HG02678 (cell line): ENCODE measurements around the gene IFFO2.
A peak's percentile ranks its signal among the peaks of the same experiment; 100 is the strongest.

Source experiments
- ATAC-seq: cut with Tn5 transposase; IDR thresholded peaks from one replicate; pipeline ENCODE4 v1.9.1; 2021; ENCODE audit warnings: mild to moderate bottlenecking, moderate library complexity; ENCODE audit not compliant: unreplicated experiment

Gene IFFO2

DNA sequence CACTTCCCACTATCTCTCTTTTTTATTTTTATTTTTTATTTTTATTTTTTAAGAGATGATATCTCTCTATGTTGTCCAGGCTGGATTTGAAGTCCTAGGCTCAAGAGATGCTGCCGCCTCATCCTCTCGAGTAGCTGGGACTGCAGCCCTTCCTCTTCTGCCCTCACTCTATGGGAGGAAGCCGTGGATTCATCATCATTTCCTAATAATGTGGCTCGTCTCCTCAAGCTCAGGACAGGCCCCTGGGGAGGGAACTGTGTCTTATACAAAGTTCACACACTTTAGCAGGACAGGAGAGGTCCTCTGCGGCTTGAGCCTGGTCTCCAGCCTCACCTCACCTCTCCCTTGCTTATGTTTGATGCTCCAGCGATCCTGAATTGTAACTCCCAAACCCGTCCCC, 16.5 kb upstream of the IFFO2 start:
- ATAC-seq: no peak

- no peak for ATAC-seq
Observed at GRCh38 chr1:18972531-18972930, 16.1 kb upstream of the IFFO2 start.

GRCh38 chr1:18970762-18971161, 14.3 kb upstream of the IFFO2 start:
- ATAC-seq: no peak

DNA sequence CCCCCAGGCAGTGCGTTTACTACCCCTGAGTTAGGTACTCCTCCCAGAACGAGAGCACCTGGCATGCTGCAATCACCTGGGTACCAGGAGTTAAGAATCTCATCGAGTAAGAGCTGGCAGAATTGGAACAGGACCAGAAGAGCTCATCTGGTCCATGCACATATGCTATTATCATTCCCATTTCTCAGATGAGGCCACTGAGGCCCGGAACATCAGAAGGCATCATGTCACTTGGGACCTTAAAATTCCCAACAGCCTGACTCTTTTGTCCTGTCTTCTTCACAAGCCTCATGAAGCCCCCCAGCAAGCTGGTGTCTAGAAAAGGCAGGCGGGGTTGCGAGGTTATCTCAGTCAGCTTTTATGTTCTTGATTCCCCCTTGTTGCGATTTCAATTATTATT, 13.9 kb upstream of the IFFO2 start:
- ATAC-seq: no peak

GRCh38 chr1:18967066-18967690, 10.7 kb upstream of the IFFO2 start:
- ATAC-seq: no peak

DNA sequence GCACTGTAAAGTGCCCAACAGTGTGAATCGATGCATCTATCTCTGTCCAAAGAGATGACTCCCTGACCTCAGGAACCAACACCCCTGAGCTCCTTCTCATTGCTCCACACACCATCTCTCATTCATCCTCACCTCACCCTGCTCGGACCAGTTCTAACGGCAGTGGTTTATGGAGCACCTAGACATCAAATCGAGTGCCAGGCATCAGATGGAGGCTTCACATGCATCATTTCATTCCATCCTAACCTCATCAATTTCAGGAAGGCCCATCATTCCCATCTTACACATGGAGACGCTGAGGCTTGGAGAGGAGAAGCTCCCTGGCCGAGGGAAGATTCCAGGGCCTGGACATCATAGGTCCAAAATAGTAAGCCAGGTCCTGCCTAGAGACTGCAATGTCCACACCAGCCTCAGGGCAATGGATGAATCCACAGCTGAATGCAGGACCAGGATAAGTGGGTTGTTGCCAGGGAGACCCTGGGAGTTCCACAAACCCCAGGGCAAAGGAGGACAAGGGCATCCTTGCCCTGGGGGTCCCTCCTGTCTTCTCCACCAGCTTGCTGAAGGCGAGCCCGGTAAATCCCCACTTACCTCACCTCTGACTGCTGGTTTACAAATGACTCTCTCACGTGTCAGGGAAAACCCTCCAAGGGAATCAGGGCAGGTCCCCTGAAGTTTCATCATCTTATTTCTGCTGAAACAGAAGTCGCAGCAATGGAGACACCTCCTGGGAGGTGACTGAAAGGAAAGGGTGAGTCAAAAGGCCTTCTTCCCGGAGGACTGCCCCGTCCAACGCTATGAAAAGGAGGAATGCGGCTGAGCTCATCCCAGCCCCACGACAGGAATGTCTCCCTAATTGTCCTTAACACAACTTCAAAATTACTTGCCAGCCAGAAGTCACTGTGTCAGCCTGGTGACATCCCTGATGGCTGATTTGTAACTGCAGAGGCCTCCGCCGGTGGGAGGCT, 9.0 kb upstream of the IFFO2 start:
- ATAC-seq: no peak

DNA sequence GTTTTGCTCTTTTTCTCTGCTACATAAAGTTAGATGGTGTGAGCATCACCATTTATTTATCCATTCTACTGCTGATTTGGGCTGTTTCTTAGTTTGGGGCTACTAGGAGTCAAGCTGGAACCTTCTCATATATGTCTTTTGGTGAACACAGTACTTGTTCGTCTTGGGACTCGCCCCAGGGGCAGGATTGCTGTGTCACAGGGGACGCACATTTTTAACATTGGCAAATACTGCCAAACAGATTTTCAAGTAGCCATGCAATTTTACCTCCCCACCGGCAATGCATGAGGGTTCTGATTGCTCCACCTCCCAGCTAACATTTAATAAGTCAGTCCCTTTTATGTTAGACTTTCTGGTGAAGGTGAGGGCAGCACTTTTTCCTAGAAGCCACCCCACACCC, 7.5 kb upstream of the IFFO2 start:
- ATAC-seq: no peak

GRCh38 chr1:18962855-18963737, 6.6 kb upstream of the IFFO2 start:
- ATAC-seq: no peak

GRCh38 chr1:18962121-18962721, 5.7 kb upstream of the IFFO2 start:
- ATAC-seq: no peak

DNA sequence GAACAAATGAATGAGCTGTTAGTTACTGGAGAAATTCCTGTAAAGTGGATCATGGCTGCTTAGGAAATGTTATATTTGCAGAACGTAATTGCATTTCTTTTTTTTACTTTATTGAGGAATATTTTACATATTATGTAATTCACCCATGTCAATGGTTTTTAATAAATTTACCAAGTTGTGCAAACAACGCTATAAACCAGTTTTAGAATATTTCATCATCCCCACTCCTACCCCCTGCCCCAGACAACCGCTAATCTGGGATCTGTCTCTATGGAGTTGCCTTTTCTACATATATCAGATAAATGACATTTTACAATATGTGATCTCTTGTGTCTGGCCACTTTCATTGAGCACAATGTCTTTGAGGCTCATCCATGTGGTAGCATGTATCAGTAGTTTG, 4.3 kb upstream of the IFFO2 start:
- ATAC-seq: no peak

GRCh38 chr1:18960409-18960808, 3.9 kb upstream of the IFFO2 start:
- no peak for ATAC-seq

DNA sequence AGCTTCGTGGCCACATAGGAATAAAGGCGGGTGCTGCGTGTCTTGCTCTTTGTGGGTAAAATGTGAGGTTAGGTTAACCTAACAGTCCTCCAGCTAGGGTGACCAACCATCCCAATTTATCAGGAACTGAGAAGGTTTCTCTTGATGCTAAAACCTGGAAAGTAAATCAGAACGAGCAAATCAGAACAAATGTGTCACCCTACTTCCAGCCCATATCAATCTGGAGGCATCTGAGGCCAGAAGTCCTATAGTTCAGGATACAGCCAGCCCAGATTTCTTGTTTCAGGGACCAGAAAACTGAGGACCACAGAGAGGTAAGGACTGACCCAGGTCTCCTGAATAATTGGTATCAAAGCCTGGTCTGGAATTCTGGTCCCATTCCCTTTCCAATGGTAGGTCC, 3.1 kb upstream of the IFFO2 start:
- ATAC-seq: no peak

DNA sequence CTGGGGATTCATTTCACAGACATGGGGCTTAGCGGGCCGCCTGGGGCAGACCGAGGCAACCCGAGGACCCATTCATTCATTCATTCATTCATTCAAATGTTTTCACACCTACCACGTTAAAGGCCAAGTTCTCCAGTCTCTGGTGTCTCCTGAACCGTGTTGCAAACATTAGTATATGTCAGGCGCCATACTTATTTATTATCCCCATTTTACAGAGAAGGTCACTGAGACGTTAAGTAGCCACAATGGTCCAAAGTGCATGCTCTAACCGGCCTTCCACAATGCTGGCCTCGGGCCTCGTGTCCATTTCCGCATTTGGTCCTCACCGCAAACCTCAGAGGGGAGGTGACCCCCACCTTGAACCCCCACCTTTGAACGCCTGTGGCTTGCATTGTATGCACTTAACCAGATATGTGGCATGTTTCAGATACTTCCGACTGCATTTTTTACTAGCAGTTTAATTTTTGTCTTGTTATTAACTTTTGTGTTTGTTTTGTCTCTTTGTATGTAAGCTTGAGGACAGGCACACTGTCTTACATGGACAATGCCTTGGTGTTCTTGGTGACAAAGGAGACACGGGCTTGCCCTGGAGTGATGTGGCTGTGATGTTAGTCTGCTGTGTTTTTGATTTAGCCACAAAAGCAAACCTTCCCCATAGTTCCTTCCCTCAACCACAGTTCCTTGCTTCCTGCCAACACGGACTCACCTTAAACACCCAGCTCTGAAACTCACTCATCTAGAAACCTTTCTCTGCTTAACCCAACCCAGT, 1.2 kb upstream of the IFFO2 start:
- ATAC-seq: no peak

GRCh38 chr1:18957136-18957521, 653 bp upstream of the IFFO2 start:
- ATAC-seq: no peak

DNA sequence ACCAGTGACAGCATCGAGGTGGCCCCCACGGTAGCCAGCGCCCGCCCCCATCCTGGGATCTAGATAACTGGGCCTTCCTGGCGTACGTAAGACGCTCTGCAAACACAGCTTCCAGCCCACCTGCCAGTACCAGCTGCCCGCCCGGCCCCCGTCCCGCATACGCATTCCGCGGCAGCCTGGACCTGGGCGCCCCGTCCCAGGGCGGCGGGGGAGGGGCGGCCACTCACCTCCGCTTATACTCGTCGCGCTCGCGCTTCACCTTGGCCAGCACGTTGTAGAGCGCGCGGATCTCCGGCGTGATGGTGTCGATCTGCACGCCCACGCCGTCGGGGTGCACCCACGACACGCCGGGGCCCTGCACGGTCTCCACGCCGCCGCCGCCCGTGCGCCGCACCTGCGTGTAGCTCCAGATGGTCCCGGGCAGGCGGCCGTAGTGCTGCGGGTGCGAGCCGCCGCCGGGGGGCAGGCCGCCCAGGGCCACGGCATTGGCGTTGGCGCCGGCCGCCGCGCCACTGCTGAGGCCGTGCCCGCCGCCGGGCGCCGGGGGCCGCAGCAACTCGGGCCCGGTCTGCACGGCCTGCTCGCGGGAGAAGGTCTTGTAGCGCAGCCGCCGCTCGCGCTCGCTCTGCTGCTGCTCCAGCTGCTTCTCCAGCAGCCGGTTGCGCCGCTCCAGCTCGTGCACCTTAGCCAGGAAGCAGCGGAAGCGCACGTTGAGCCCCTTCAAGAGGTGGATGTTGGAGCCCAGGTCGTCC, 859 bp downstream of the IFFO2 start:
- peak; percentile 18 for ATAC-seq

DNA sequence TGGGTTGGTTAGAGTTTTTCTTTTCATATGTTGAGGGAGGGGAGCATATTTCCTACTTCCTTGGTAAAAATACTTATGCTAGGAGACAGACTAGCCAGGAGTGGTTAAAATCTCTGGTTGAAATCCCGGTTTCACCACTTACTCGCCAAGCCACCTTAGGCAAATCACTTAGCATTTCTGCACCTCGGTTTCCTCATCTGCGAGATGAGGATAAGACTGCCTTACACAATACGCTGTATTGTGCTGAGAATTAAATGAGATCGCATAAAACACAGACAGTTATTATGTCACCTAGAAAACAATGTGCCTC, 1.4 kb downstream of the IFFO2 start:
- ATAC-seq: no peak

DNA sequence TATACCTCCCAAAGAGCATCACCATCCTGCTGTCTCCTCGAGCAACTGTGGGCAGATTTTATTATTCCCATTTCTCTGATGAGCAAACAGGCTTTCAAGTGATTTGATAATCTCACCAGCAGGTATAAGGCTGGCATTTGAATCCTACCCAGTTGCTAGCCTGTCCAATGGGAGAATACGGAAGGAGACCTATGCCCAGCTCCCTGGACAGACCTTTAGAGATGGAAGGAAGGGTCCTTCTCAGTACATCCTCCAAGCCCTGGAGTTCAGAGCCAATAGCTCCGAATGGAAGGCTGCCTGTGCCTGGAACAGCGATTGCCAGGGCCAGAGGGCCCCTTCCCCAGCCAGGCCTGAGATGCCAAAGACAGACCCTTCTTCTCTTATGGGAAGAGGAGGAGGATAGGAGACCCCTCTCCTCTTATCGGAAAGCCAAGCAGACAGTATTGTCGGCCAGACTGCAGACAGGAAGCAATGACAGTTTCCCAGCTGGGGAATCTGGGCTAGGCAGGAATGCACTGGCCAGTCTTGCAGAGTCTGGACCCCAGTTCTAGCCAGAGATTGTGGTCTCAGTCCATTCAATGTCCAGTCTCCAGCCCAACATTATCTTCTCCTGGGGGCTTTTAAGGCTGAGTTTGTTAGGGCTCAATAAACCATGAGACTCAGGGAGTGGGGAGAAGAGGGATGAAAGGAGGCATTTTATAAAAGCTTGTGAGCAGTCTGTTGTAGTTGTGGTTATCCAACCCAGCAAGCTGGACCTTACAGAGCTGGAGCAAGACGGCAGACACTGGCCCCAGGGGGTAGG, 2.0 kb downstream of the IFFO2 start:
- no peak for ATAC-seq

DNA sequence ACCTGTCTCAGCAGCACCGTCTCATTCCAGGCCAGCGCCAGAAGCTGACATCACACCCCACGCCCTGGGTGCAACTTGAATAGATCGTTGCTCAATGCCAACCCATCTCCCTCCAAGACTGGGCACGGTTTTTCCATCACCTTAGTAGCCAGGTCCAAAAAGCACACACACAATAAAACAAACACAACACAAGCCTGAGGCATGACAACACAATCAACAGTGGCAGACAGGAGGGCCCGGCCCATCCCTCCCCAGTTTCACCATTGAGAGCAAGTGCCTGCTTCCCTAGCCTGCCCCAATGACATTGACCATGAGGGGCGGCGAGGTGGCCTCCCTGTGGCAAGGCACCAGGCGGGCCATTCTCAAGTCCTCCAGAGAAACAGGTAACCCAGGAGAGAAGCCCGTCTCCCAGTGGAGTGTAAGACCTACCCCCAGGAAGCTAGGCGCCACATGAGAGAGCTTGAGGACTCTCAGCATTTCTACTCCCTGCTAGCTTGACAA, 2.7 kb downstream of the IFFO2 start:
- ATAC-seq: no peak
